Suprapubic skin (tissue), 4 donors: ENCODE measurements around the gene FUZ. TPM values are rescaled to one million over a fixed set of nuclear protein-coding genes. Genes with fewer than 3 reads are reported as not detected.

Source experiments
- DNase-seq, 2 donors: peaks; one replicate each; pipeline ENCODE4 v3.0.0-alpha.2; 2019; ENCODE audit warnings: low spot score in 2 of 2
- H3K27ac ChIP-seq: fragments of 200-600 bp; sonication (generic); one replicate; pipeline ENCODE4 v1.5.1; 2019
- H3K27me3 ChIP-seq: fragments of 200-600 bp; sonication (generic); one replicate; pipeline ENCODE4 v1.5.1; 2019
- H3K36me3 ChIP-seq: fragments of 200-600 bp; sonication (generic); one replicate; pipeline ENCODE4 v1.5.1; 2019
- H3K4me1 ChIP-seq: fragments of 200-600 bp; sonication (generic); one replicate; pipeline ENCODE4 v1.5.1; 2019
- H3K4me3 ChIP-seq: fragments of 200-600 bp; sonication (generic); one replicate; pipeline ENCODE4 v1.5.1; 2019; ENCODE audit warnings: mild to moderate bottlenecking
- H3K9me3 ChIP-seq: fragments of 200-600 bp; sonication (generic); one replicate; pipeline ENCODE4 v1.5.1; 2019
- CTCF ChIP-seq, 2 donors: fragments of 200-600 bp in 1 of 2; fragments of 450-650 bp in 1 of 2; sonication (generic) in 1 of 2; IDR thresholded peaks; one replicate each; pipeline ENCODE4 v1.5.1; 2016 to 2019; ENCODE audit warnings: antibody characterized with exemption in 2 of 2, mild to moderate bottlenecking in 1 of 2, moderate library complexity in 1 of 2
- EP300 ChIP-seq: sonication (generic); formaldehyde crosslinking; IDR thresholded peaks from one replicate; pipeline ENCODE4 v1.6.1; 2017; ENCODE audit warnings: antibody characterized with exemption
- POLR2A ChIP-seq, 2 donors: fragments of 450-650 bp; IDR thresholded peaks; one replicate each; pipeline ENCODE4 v1.6.1; 2017; ENCODE audit warnings: antibody characterized with exemption in 2 of 2, mild to moderate bottlenecking in 2 of 2, moderate library complexity in 2 of 2
- POLR2AphosphoS5 ChIP-seq, 3 donors: sonication (generic); formaldehyde crosslinking; IDR thresholded peaks; one replicate each; pipeline ENCODE4 v1.6.1; 2017; ENCODE audit warnings: antibody characterized with exemption in 3 of 3
- WGBS: methylation state at CpG from one replicate; pipeline ENCODE4 v1.1.5; 2018; 5-methylcytosine and 5-hydroxymethylcytosine counted together
- total RNA-seq, 4 donors: library from RNA; depleted of rRNA; stranded (reverse); fragments of >200 nt; gene quantifications; one replicate each; pipeline ENCODE4 v1.1.0, GENCODE V29; 2016

The FUZ gene
- total RNA-seq, 4 donors from 2014 or later = 9.4 to 24.2 (median 14.4) TPM

DNA sequence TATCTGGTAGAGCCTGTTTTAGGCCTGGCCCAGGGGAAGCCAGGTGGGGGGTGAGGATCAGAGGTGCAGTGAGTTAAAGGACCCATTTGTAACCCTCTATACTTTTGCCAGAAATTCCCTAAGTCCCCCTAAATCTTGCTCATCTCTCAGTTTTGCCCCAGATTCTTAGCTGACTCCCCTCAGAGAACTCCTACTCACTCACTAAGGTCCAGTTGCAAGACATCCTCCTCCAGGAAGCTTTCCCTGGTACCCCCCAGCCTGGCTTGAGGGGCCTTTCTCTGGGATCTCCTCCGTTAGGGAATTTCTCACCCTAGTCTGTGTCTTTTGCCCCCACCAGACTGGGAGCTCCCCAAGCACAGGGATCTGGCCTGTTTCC, 51.9 kb downstream of the FUZ start:
- DNase-seq = no peak
- no peaks in the 10 kb centered on the region for H3K9me3 ChIP-seq
- peaks cover 19% of the 10 kb centered on the region for H3K4me1 ChIP-seq
- no peak for TF ChIP-seq EP300
- no peak for TF ChIP-seq POLR2A (IDR thresholded peaks at IDR 0.05)
- no peak for TF ChIP-seq CTCF (IDR thresholded peaks at IDR 0.05)
- TF ChIP-seq POLR2AphosphoS5 (IDR thresholded peaks at IDR 0.05) = no peak
- peak overlapping the region; percentile 64 for H3K27ac ChIP-seq
- no peaks in the 10 kb centered on the region for H3K27me3 ChIP-seq
- 68% methylated on average over 1 of the region's 1 CpG for WGBS
- no peak overlapping the region for H3K4me3 ChIP-seq
- H3K36me3 ChIP-seq = no peaks in the 10 kb centered on the region

- 37% methylated on average over 7 of the region's 7 CpGs for WGBS
- no peak overlapping the region for H3K4me3 ChIP-seq
- peaks cover 9% of the 10 kb centered on the region for H3K4me1 ChIP-seq
- H3K36me3 ChIP-seq = no peaks in the 10 kb centered on the region
- H3K27ac ChIP-seq = no peak overlapping the region
- H3K27me3 ChIP-seq = no peaks in the 10 kb centered on the region
- H3K9me3 ChIP-seq = no peaks in the 10 kb centered on the region
- TF ChIP-seq CTCF (IDR thresholded peaks at IDR 0.05) (no peak), POLR2AphosphoS5 (IDR thresholded peaks at IDR 0.05) (no peak), POLR2A (IDR thresholded peaks at IDR 0.05) (no peak), EP300 (no peak)
- DNase-seq = no peak
Observed at GRCh38 chr19:49758292-49758691, 54.8 kb downstream of the FUZ start.

Other genes with a start within 250 kb of the FUZ start
- gene NOSIP, start 232.7 kb downstream of the FUZ start, total RNA-seq = 10 to 100 TPM; 42.5 to 85.6 (median 68.9) TPM
- 10 to 100 TPM; 13.8 to 21.2 (median 16.7) TPM for gene PRRG2, start 232.0 kb downstream of the FUZ start, total RNA-seq
- 10 to 100 TPM; 24.6 to 50.3 (median 38.9) TPM for gene PRR12, start 222.1 kb downstream of the FUZ start, total RNA-seq
- 10 to 100 TPM; 12.9 to 28.8 (median 18.6) TPM for gene RRAS, start 173.1 kb downstream of the FUZ start, total RNA-seq
- gene SCAF1, start 171.1 kb downstream of the FUZ start, total RNA-seq = 10 to 100 TPM; 22.1 to 36.9 (median 28.5) TPM
- 100 to 1,000 TPM in 1 of 4 donors, 10 to 100 TPM in 3; 61.3 to 164 (median 81.0) TPM for gene IRF3, start 147.4 kb downstream of the FUZ start, total RNA-seq
- gene BCL2L12, start 147.4 kb downstream of the FUZ start, total RNA-seq = 10 to 100 TPM in 1 of 4 donors, 1 to 10 TPM in 3; 3.1 to 28.0 (median 7.5) TPM
- gene PRMT1, start 136.0 kb downstream of the FUZ start, total RNA-seq = 100 to 1,000 TPM; 101 to 142 (median 112) TPM
- 1 to 10 TPM; 1.8 to 7.6 (median 4.1) TPM for gene ADM5, start 123.7 kb downstream of the FUZ start, total RNA-seq
- 1 to 10 TPM in 1 of 4 donors, under 1 TPM in 3; 0.57 to 1.2 (median 0.92) TPM for gene CPT1C, start 122.2 kb downstream of the FUZ start, total RNA-seq
- gene TSKS, start 50.0 kb downstream of the FUZ start, total RNA-seq = 1 to 10 TPM in 2 of 4 donors, not detected in 2; 1.7 to 2.5 TPM
- gene AP2A1, start 46.3 kb downstream of the FUZ start, total RNA-seq = 100 to 1,000 TPM in 1 of 4 donors, 10 to 100 TPM in 3; 78.1 to 101 (median 93.4) TPM
- gene MED25, start 5.0 kb upstream of the FUZ start, total RNA-seq = 10 to 100 TPM; 32.2 to 60.3 (median 40.8) TPM
- gene PTOV1, start 37.9 kb upstream of the FUZ start, total RNA-seq = 100 to 1,000 TPM in 1 of 4 donors, 10 to 100 TPM in 3; 82.2 to 147 (median 91.2) TPM
- gene PNKP, start 54.3 kb upstream of the FUZ start, total RNA-seq = 10 to 100 TPM; 26.0 to 53.3 (median 40.5) TPM
- gene AKT1S1, start 64.1 kb upstream of the FUZ start, total RNA-seq = 10 to 100 TPM; 19.3 to 25.1 (median 20.0) TPM
- 10 to 100 TPM; 40.5 to 93.4 (median 59.4) TPM for gene TBC1D17, start 64.4 kb upstream of the FUZ start, total RNA-seq
- under 1 TPM in 1 of 4 donors, not detected in 3; 0.89 TPM for gene IL4I1, start 83.6 kb upstream of the FUZ start, total RNA-seq
- 1 to 10 TPM; 4.5 to 9.1 (median 6.7) TPM for gene ATF5, start 115.9 kb upstream of the FUZ start, total RNA-seq
- gene NUP62, start 116.2 kb upstream of the FUZ start, total RNA-seq = 10 to 100 TPM; 40.3 to 46.2 (median 44.6) TPM
- under 1 TPM in 1 of 4 donors, not detected in 3; 0.30 TPM for gene SIGLEC11, start 147.9 kb upstream of the FUZ start, total RNA-seq
- 10 to 100 TPM; 21.8 to 53.6 (median 35.8) TPM for gene VRK3, start 212.1 kb upstream of the FUZ start, total RNA-seq
- gene ZNF473, start 212.7 kb upstream of the FUZ start, total RNA-seq = 10 to 100 TPM in 2 of 4 donors, 1 to 10 TPM in 2; 8.5 to 18.5 (median 12.2) TPM